ENCODE results near the gene THBS4. TPM values are rescaled to one million over a fixed set of nuclear protein-coding genes. Genes with fewer than 3 reads are reported as not detected.

THBS4 gene
- 8.0 and 13.4 TPM in 2 replicates for polyA plus RNA-seq (2014; cell fraction: cytosol; rRNA removed)
- 8.0 and 14.1 TPM in 2 replicates for polyA plus RNA-seq (2014; cell fraction: nucleus; rRNA removed)

DNA sequence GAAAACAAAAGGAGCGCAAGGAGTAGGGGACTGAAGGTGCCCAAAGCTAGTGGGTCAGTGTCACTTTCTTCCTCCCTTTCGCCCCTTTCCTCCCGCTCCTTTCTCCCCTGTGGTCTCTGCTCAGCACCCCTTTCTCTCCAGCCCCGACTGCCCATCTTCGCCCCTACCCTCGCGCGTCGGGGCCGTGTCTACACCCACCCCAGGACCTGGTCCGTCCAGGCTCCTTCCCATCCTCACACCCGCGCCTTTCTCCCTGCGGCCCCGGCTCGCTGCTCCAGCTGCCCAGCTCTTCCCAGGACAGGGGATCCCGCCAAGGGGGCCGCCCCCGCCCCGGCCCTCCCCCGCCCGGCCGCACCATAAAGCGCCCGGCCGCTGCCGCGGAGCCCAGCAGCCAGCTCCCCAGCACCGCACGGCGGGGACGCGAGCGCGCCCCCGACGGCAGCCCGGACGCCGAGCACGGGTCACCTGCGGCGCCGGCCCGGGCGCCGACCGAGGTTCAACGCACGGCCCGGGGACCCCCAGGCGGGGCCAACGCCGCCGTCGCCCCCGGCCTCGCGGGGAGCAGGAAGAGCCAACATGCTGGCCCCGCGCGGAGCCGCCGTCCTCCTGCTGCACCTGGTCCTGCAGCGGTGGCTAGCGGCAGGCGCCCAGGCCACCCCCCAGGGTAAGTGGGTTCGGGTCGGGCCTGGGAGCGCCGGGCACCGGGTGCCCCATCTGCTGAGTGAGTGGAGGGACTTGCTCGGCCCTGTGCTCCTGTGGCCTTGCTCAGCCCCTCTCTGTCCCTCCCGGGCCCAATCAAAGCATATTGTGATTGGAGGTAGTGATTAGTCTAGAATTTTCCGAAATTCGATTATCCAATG lies at the start of gene THBS4:
TSS of gene THBS4 (plus strand) at position 387 of the 860 bp plus-strand sequence. CDS start at position 577, 190 bp downstream.
- no peak for DNase-seq (ENCODE audit: low spot score)

GRCh38 chr5:79986260-79986659 lies 48.9 kb upstream of the THBS4 start:
- DNase-seq (ENCODE audit: low spot score): no peak

DNA sequence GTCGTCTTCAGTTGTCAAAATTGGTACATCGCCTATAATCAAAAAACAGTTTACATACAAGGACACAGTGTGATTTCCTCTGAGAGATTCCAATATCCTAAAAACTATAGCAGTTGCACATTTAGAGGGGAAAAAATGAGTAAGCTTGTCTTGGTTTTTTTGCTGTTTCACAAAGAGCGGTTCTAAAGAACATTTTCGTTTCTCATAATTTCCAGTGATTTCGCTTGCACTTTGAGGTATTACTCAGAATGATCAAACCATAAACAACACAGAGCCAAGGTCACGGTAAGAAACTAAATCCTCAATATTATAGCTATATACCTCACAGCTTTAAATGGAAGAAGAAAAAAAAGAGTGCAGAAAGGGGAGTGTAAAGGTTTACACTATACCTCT lies 44.9 kb upstream of the THBS4 start:
- no peak for DNase-seq (ENCODE audit: low spot score)

- peak; percentile 94 for DNase-seq (ENCODE audit: low spot score)
Observed at GRCh38 chr5:79990598-79991507, 44.3 kb upstream of the THBS4 start, which contains the start of gene MTX3. MTX3 (minus strand) TSS chr5:79991262; CDS start chr5:79991238, 24 bp downstream.

- no peak for DNase-seq (ENCODE audit: low spot score)
Observed at GRCh38 chr5:79992891-79993657, 42.1 kb upstream of the THBS4 start.

GRCh38 chr5:79999722-80000121 lies 35.4 kb upstream of the THBS4 start:
- no peak for DNase-seq (ENCODE audit: low spot score)

DNA sequence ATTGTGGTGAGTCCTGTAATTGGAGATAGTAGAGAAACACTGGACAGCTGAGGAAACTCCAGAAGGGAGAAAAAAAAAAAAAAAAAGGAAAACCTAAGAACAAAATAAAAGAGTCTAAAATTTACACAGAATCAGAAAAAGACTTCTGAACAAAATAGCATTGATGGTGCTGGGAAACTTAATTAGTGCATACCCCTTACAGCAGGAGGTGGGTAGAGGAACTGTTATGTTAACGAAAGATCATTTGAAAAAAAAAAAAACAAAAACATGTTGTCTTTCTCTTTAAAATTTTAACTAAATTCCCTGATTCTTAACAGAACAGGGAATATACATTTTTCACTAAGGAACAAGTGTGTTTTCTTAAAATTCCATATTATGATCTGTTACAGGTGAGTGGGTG lies 32.5 kb upstream of the THBS4 start:
- DNase-seq (ENCODE audit: low spot score): no peak

GRCh38 chr5:80008995-80009765 lies 26.0 kb upstream of the THBS4 start:
- no peak for DNase-seq (ENCODE audit: low spot score)

DNA sequence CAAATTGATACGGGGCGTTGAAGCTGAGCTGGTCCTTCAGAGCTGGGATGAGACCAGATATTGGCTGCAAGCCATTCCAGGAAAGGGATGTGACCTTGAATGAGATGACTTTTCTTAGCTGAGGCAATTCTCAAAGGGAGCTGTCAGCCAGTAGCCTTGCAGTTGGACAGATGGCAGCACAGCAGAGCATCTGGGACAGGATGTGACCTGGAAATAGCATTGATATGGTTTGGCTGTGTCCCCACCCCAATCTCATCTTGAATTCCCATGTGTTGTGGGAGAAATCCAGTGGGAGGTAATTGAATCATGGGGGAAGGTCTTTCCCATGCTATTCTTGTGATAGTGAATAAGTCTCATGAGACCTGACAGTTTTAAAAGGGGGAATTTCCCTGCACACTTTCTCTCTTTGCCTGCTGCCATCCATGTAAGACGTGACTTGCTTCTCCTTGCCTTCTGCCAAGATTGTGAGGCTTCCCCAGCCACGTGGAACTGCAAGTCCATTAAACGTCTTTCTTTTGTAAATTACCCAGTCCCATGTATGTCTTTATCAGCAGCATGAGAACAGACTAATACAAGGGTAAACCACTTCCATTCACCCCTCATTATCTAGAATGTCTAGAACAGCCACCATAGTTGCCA lies 24.3 kb upstream of the THBS4 start:
- DNase-seq (ENCODE audit: low spot score): no peak

DNA sequence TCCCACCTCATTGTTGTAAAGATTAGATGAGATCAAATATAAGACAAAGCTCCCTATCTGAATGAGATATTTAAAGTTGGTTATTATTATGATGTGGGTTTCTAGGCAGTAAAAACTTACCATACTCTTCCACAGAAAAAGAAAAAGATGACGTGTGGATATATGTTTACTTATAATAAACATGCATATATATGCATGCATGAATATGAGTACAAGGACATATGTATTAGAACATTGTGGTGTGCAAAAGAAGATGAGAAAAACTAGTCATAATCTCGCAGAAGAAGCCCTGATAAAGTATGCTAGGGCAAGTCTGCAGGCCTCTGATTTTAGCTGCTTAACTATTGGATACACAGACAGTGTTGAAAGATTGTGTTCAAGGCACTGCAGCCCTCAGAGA lies 10.1 kb upstream of the THBS4 start:
- no peak for DNase-seq (ENCODE audit: low spot score)

GRCh38 chr5:80026841-80027240 lies 8.3 kb upstream of the THBS4 start:
- no peak for DNase-seq (ENCODE audit: low spot score)

- DNase-seq (ENCODE audit: low spot score): no peak
Observed at GRCh38 chr5:80031109-80031508, 4.0 kb upstream of the THBS4 start.

DNA sequence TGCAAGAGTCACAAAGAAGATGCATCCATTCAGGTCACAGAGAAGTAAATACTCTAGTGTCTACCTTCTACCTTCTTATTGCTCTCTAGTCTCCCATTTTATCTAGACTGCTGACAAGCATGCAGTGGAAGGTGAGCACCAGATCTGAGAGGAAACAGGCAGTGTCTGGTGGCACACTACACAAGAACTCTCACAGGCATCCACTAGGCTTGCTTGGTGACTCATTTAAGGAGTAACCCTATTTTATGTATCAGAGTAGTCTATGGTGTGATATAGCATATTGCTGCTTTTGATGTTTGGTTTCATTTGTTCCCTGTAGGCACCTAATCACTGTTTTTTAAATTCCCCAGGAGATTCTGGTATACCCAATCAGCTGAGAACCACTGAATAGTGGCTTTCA lies 1.6 kb upstream of the THBS4 start:
- DNase-seq (ENCODE audit: low spot score): no peak

- no peak for DNase-seq (ENCODE audit: low spot score)
Observed at GRCh38 chr5:80034559-80034958, 589 bp upstream of the THBS4 start.

- DNase-seq (ENCODE audit: low spot score): no peak
Observed at GRCh38 chr5:80035839-80036238, 691 bp downstream of the THBS4 start.

DNA sequence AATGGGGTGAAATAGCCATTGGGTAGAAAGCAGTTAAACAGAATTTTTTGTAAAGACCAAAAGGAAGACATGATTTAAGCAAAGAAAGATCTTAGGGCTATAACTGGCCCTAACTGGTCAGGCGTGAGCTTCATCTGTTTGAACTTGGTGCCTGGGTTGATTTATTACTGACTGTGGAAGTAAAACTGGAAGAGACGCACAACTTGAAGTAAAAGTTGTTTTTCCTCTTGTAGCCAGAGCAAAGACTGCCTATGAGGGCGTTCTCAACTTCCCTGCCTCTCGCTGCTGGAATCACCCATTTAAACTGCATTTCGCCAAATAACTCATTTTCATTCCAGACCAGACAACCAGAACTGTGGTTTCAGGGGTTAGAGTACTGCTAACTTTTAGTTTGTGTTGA lies 1.5 kb downstream of the THBS4 start:
- DNase-seq (ENCODE audit: low spot score): no peak

DNA sequence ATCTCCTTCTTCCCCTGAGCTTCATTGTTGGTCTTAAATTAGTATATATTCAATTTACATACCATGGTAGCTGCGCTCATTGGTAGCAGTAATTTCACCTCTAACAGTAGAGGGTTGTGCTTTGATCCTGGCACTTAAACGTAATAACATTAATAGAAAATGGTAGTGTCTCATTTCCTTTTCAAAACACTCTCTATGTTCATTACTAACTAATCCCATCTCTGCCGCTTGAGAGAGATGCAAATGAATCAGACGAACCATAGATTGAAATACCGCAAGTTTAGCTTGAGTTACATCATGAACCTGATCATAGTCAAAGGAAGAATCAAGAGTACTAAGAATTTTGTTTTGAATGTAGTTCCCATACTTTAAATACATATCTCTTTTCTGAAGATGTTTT lies 2.2 kb downstream of the THBS4 start:
- no peak for DNase-seq (ENCODE audit: low spot score)

GRCh38 chr5:80039650-80040049 lies 4.5 kb downstream of the THBS4 start:
- no peak for DNase-seq (ENCODE audit: low spot score)

GRCh38 chr5:80041527-80041926 lies 6.4 kb downstream of the THBS4 start:
- no peak for DNase-seq (ENCODE audit: low spot score)

DNA sequence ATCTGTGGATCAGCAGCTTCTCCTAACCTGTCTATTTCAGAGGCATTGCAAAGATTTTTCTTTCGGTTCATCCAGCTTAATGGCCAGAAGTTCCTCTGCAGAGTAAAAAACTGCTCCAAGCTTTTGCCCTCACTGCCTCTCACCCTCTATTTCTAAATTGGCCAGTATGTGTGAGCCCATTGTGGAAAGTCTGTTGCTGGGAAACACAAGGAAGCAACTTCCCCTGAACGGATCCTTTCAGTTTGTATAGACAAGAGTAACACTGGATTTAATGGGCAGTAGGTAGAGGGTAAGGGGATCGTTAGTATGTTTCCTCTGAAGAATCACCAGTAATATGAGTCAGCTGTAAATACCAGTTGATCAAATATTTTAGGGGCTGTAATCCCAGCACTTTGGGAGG lies 7.2 kb downstream of the THBS4 start:
- DNase-seq (ENCODE audit: low spot score): no peak

All from SK-N-DZ (cell line).